Measurements from ENCODE around the gene GAS2.

DNA sequence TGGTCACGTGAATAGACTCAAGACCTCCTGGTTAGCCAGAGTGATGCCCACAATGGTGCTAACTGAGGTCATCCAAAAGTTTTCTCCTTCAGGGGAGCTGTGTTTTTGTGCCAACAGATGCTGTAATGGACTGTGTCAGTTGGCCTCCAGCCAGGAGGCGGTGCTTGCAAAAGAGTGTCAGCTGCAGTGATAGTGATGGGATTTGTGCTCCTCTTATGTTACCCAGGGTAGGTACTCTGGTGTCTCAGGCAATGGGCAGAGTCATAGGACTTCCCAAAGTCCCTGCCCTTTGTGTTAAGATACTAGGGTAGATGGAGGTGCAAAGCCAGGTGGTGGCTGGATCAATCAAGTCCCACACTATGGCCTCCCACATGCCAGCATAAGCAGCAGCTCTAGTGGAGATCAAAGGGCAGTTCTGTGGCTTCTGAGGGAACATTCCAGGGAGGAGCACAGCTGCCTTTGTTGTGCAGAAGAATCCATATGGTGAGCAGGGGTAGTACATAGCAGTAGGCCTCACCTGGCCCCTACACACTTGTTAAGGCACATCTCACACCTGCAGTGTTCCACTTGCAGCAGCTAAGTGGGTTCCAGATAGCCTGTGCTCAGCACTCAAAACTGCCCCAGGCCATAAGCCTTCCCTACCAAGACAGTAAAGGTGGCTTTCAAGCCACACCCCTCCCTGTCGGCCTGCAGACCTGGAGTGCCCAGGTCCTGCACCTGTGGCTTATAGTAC lies 31.3 kb upstream of the GAS2 start:
- TF ChIP-seq, protein P1, sequence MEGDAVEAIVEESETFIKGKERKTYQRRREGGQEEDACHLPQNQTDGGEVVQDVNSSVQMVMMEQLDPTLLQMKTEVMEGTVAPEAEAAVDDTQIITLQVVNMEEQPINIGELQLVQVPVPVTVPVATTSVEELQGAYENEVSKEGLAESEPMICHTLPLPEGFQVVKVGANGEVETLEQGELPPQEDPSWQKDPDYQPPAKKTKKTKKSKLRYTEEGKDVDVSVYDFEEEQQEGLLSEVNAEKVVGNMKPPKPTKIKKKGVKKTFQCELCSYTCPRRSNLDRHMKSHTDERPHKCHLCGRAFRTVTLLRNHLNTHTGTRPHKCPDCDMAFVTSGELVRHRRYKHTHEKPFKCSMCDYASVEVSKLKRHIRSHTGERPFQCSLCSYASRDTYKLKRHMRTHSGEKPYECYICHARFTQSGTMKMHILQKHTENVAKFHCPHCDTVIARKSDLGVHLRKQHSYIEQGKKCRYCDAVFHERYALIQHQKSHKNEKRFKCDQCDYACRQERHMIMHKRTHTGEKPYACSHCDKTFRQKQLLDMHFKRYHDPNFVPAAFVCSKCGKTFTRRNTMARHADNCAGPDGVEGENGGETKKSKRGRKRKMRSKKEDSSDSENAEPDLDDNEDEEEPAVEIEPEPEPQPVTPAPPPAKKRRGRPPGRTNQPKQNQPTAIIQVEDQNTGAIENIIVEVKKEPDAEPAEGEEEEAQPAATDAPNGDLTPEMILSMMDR (conservative IDR thresholded peaks at IDR 0.05), result no peak
- no peak for TF ChIP-seq EZH2 (IDR thresholded peaks at IDR 0.05; ENCODE audit: low read depth)

All from PC-9 (cell line).